K562 (cell line): ENCODE measurements around the gene HOXB4. TPM values are rescaled to one million over a fixed set of nuclear protein-coding genes. Genes with fewer than 3 reads are reported as not detected.

Experiments
- CBFA2T2 ChIP-seq: fragments of 450-650 bp; conservative IDR thresholded peaks from 2 replicates; pipeline ENCODE4 v1.6.1; 2017; ENCODE audit warnings: mild to moderate bottlenecking
- CBFB ChIP-seq: sonication (generic); formaldehyde crosslinking; IDR thresholded peaks from 2 replicates; pipeline ENCODE4 v1.4.0; 2020; ENCODE audit warnings: mild to moderate bottlenecking, missing genetic modification reagents
- DEAF1 ChIP-seq: fragments of 450-650 bp; formaldehyde crosslinking; IDR thresholded peaks from 2 replicates; pipeline ENCODE4 v1.4.0; 2020; ENCODE audit warnings: mild to moderate bottlenecking, moderate library complexity
- DIDO1 ChIP-seq: fragments of 450-650 bp; IDR thresholded peaks from 2 replicates; pipeline ENCODE4 v1.6.1; 2016; ENCODE audit warnings: low read depth, missing biosample characterization, missing genetic modification characterization
- E2F4 ChIP-seq: sonication (generic); formaldehyde crosslinking; IDR thresholded peaks from 2 replicates; pipeline ENCODE4 v1.8.0; 2022; ENCODE audit warnings: mild to moderate bottlenecking, low read depth, missing genetic modification reagents
- EGR1 ChIP-seq: fragments of 450-650 bp; conservative IDR thresholded peaks from 2 replicates; pipeline ENCODE4 v1.6.1; 2017; ENCODE audit warnings: mild to moderate bottlenecking
- HMG20A ChIP-seq: fragments of 450-650 bp; formaldehyde crosslinking; conservative IDR thresholded peaks from 2 replicates; pipeline ENCODE4 v1.4.0; 2020; ENCODE audit warnings: mild to moderate bottlenecking, mixed read lengths
- IFI16 ChIP-seq: fragments of 250-450 bp; sonication (Bioruptor Pico); IDR thresholded peaks from 2 replicates; pipeline ENCODE4 v2.1.2; 2022; ENCODE audit warnings: mild to moderate bottlenecking, inconsistent platforms
- LARP7 ChIP-seq: fragments of 450-650 bp; IDR thresholded peaks from 2 replicates; pipeline ENCODE4 v1.6.1; 2016
- NFXL1 ChIP-seq: fragments of 450-650 bp; formaldehyde crosslinking; IDR thresholded peaks from 2 replicates; pipeline ENCODE4 v1.4.0; 2021; ENCODE audit warnings: mild to moderate bottlenecking
- TAF15 ChIP-seq: fragments of 200-400 bp; formaldehyde crosslinking; IDR thresholded peaks from 2 replicates; pipeline ENCODE4 v1.6.1; 2017; ENCODE audit warnings: mild to moderate bottlenecking, low read depth, low read length, moderate library complexity
- TEAD4 ChIP-seq, 2 experiments: sonication (generic) in 1 of 2; formaldehyde crosslinking in 1 of 2; IDR thresholded peaks; 2 replicates each; pipeline versions ENCODE4 v1.6.1 to v1.8.0; 2012 to 2022; ENCODE audit warnings: borderline replicate concordance in 1 of 2, inconsistent platforms in 1 of 2, low read length in 1 of 2, mild to moderate bottlenecking in 1 of 2, missing genetic modification reagents in 1 of 2
- TFE3 ChIP-seq: fragments of 450-650 bp; formaldehyde crosslinking; IDR thresholded peaks from 2 replicates; pipeline ENCODE4 v1.4.0; 2020; ENCODE audit warnings: mild to moderate bottlenecking, mixed read lengths
- TOE1 ChIP-seq, 2 experiments: fragments of 450-650 bp in 1 of 2; sonication (generic) in 1 of 2; formaldehyde crosslinking in 1 of 2; IDR thresholded peaks; 2 replicates each; pipeline versions ENCODE4 v1.7.1 to v1.8.0; 2016 to 2022; ENCODE audit warnings: borderline replicate concordance in 2 of 2, mild to moderate bottlenecking in 2 of 2, antibody characterized with exemption in 1 of 2, inconsistent platforms in 1 of 2, low read depth in 1 of 2, missing genetic modification reagents in 1 of 2, moderate library complexity in 1 of 2
- U2AF1 ChIP-seq: fragments of 200-400 bp; formaldehyde crosslinking; optimal IDR thresholded peaks from 2 replicates; pipeline ENCODE3; 2017; ENCODE audit warnings: mild to moderate bottlenecking, low read depth, low read length, moderate library complexity
- ZNF133 ChIP-seq: fragments of 250-450 bp; sonication (Bioruptor Pico); IDR thresholded peaks from 2 replicates; pipeline ENCODE4 v1.4.0; 2020; ENCODE audit warnings: mild to moderate bottlenecking
- ZNF717 ChIP-seq: fragments of 250-450 bp; sonication (Bioruptor Pico); IDR thresholded peaks from 2 replicates; pipeline ENCODE4 v1.5.0; 2021
- ZNF778 ChIP-seq: fragments of 450-650 bp; formaldehyde crosslinking; IDR thresholded peaks from 2 replicates; pipeline ENCODE4 v1.4.0; 2020; ENCODE audit warnings: mild to moderate bottlenecking, moderate library complexity
- polyA plus RNA-seq, 8 experiments: library from polyadenylated mRNA; depleted of rRNA in 4 of 8; stranded (reverse) in 5 of 8; unstranded in 3 of 8; fragments of >200 nt; fragmentation: Nextera tagmentation in 2 of 8; fragmentation: Illumina TruSeq in 1 of 8; extraction: Ambion mirVana in 2 of 8; extraction: Trizol in 1 of 8; gene quantifications; 2 replicates each; pipeline versions ENCODE4 v1.2.1 to v1.2.3, GENCODE V29; 2011 to 2014; ENCODE audit warnings: inconsistent platforms in 1 of 8, missing spikeins in 1 of 8
- total RNA-seq, 7 experiments: library from RNA; depleted of rRNA in 6 of 7; stranded (reverse); fragments of >200 nt in 6 of 7; fragmentation: Illumina TruSeq in 2 of 7; extraction: Trizol in 2 of 7; gene quantifications; 2 replicates each; pipeline versions ENCODE4 v1.2.1 to v1.2.3, GENCODE V29; 2011 to 2021; ENCODE audit warnings: low replicate concordance in 1 of 7
- TF ChIP-seq, protein P1 (sequence below): fragments of 200-800 bp; sonication (Bioruptor generic); IDR thresholded peaks from 2 replicates; pipeline ENCODE4 v1.6.1; 2016; ENCODE audit warnings: missing genetic modification characterization, missing compliant biosample characterization

HOXB4 gene
- total and polyA plus RNA-seq, 9 of the 15 experiments (the other 6 are each of a cell fraction or from before 2014, with no cell fraction given): 1.6 to 34.9 (median 14.9) TPM

GRCh38 chr17:48618256-48618896 lies 40.2 kb upstream of the HOXB4 start (continued):
- TF ChIP-seq, protein P1, sequence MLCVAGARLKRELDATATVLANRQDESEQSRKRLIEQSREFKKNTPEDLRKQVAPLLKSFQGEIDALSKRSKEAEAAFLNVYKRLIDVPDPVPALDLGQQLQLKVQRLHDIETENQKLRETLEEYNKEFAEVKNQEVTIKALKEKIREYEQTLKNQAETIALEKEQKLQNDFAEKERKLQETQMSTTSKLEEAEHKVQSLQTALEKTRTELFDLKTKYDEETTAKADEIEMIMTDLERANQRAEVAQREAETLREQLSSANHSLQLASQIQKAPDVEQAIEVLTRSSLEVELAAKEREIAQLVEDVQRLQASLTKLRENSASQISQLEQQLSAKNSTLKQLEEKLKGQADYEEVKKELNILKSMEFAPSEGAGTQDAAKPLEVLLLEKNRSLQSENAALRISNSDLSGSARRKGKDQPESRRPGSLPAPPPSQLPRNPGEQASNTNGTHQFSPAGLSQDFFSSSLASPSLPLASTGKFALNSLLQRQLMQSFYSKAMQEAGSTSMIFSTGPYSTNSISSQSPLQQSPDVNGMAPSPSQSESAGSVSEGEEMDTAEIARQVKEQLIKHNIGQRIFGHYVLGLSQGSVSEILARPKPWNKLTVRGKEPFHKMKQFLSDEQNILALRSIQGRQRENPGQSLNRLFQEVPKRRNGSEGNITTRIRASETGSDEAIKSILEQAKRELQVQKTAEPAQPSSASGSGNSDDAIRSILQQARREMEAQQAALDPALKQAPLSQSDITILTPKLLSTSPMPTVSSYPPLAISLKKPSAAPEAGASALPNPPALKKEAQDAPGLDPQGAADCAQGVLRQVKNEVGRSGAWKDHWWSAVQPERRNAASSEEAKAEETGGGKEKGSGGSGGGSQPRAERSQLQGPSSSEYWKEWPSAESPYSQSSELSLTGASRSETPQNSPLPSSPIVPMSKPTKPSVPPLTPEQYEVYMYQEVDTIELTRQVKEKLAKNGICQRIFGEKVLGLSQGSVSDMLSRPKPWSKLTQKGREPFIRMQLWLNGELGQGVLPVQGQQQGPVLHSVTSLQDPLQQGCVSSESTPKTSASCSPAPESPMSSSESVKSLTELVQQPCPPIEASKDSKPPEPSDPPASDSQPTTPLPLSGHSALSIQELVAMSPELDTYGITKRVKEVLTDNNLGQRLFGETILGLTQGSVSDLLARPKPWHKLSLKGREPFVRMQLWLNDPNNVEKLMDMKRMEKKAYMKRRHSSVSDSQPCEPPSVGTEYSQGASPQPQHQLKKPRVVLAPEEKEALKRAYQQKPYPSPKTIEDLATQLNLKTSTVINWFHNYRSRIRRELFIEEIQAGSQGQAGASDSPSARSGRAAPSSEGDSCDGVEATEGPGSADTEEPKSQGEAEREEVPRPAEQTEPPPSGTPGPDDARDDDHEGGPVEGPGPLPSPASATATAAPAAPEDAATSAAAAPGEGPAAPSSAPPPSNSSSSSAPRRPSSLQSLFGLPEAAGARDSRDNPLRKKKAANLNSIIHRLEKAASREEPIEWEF: no peak
- TF ChIP-seq TEAD4 (IDR thresholded peaks at IDR 0.05; ENCODE audit: low read length) (no peak), TEAD4 (CRISPR knock-in tag; IDR thresholded peaks at IDR 0.05; ENCODE audit: borderline replicate concordance) (no peak), ZNF717 (no peak), CBFA2T2 (no peak), ZNF133 (CRISPR knock-in tag) (no peak), TFE3 (no peak), NFXL1 (CRISPR knock-in tag) (no peak), DIDO1 (tag) (no peak), HMG20A (CRISPR knock-in tag) (no peak), EGR1 (no peak), U2AF1 (no peak), LARP7 (no peak), TAF15 (no peak), DEAF1 (CRISPR knock-in tag) (peak; percentile 95), ZNF778 (CRISPR knock-in tag) (no peak), CBFB (CRISPR knock-in tag) (no peak), IFI16 (CRISPR knock-in tag) (no peak), E2F4 (CRISPR knock-in tag) (no peak), TOE1 (IDR thresholded peaks at IDR 0.05; ENCODE audit: borderline replicate concordance) (0 out of 2 replicates have a peak, but pooled peaks have one; percentile 51), TOE1 (CRISPR knock-in tag; IDR thresholded peaks at IDR 0.05; ENCODE audit: borderline replicate concordance, low read depth) (no peak)
